WERI-Rb-1 (cell line): ENCODE data around the gene PSTPIP2.
"Not testable (repeated sequence)": the region's sequence is repeated elsewhere in the genome, so short reads cannot be mapped to it uniquely, and the experiment has no call there.

Experiments used
- DNase-seq: peaks from one replicate; pipeline ENCODE4 v3.0.0-alpha.2; 2020
- H3K27ac ChIP-seq: fragments of 250-450 bp; sonication (Bioruptor Pico); 2 replicates; pipeline ENCODE4 v1.5.1; 2020; ENCODE audit warnings: mild to moderate bottlenecking, moderate library complexity
- H3K27me3 ChIP-seq: fragments of 250-450 bp; sonication (Bioruptor Pico); 2 replicates; pipeline ENCODE4 v1.5.1; 2021; ENCODE audit warnings: mild to moderate bottlenecking, low read depth, moderate library complexity; ENCODE audit not compliant: insufficient read depth, severe bottlenecking
- H3K36me3 ChIP-seq: fragments of 250-450 bp; sonication (Bioruptor Pico); 2 replicates; pipeline ENCODE4 v1.5.1; 2020; ENCODE audit warnings: mild to moderate bottlenecking, moderate library complexity
- H3K4me3 ChIP-seq: 2 replicates; pipeline ENCODE4 v1.5.1; 2011; ENCODE audit warnings: low read depth, mild to moderate bottlenecking, control low read depth, low read length
- H3K9me3 ChIP-seq: fragments of 250-450 bp; sonication (Bioruptor Pico); 2 replicates; pipeline ENCODE4 v1.5.1; 2021; ENCODE audit warnings: mild to moderate bottlenecking, moderate library complexity; ENCODE audit not compliant: severe bottlenecking
- TF ChIP-seq, protein P1 (sequence below): IDR thresholded peaks from 2 replicates; pipeline ENCODE4 v1.5.1; 2011; ENCODE audit warnings: low read depth, mild to moderate bottlenecking, control low read depth, inconsistent platforms, low read length

The PSTPIP2 gene

DNA sequence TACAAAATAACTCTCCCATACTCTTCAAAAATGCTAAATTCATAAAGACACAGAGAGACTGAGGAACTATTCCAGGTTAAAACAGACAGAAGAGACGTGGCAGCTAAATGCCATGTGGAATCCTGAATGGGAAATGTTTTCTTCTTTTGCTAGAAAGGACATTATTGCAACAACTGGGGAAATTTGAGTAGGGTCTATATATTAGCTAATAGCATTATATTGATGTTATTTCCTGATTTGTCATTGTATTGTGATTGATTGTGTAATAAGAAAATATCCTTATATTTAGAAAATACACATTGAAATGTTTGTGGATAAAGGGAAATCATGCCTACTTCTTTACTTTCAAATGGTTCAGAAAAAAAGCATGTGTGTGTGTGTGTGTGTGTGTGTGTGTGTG is 23.4 kb downstream of the PSTPIP2 start:
- H3K27me3 ChIP-seq = no peaks in the 10 kb centered on the region
- TF ChIP-seq, protein P1, sequence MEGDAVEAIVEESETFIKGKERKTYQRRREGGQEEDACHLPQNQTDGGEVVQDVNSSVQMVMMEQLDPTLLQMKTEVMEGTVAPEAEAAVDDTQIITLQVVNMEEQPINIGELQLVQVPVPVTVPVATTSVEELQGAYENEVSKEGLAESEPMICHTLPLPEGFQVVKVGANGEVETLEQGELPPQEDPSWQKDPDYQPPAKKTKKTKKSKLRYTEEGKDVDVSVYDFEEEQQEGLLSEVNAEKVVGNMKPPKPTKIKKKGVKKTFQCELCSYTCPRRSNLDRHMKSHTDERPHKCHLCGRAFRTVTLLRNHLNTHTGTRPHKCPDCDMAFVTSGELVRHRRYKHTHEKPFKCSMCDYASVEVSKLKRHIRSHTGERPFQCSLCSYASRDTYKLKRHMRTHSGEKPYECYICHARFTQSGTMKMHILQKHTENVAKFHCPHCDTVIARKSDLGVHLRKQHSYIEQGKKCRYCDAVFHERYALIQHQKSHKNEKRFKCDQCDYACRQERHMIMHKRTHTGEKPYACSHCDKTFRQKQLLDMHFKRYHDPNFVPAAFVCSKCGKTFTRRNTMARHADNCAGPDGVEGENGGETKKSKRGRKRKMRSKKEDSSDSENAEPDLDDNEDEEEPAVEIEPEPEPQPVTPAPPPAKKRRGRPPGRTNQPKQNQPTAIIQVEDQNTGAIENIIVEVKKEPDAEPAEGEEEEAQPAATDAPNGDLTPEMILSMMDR = no peak
- DNase-seq = no peak
- H3K27ac ChIP-seq = no peak overlapping the region
- no peaks in the 10 kb centered on the region for H3K36me3 ChIP-seq
- H3K4me3 ChIP-seq = no peak overlapping the region
- peaks cover 4% of the 10 kb centered on the region for H3K9me3 ChIP-seq

DNA sequence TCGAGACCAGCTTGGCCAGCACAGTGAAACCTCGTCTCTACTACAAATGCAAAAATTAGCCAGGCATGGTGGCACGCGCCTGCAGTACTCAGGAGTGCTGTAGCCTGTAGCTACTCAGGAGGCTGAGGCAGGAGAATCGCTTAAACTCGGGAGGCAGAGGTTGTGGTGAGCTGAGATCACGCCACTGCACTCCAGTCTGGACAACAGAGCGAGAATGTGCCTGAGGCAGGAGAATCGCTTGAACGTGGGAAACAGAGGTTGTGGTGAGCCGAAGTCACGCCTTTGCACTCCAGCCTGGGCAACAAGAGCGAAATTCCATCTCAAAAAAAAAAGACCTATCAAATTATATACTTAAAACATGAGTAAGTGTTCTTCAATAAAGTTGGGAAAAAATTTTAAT is 24.7 kb downstream of the PSTPIP2 start:
- H3K27ac ChIP-seq, H3K36me3 ChIP-seq, H3K27me3 ChIP-seq, H3K9me3 ChIP-seq, H3K4me3 ChIP-seq, DNase-seq: not testable (repeated sequence)

DNA sequence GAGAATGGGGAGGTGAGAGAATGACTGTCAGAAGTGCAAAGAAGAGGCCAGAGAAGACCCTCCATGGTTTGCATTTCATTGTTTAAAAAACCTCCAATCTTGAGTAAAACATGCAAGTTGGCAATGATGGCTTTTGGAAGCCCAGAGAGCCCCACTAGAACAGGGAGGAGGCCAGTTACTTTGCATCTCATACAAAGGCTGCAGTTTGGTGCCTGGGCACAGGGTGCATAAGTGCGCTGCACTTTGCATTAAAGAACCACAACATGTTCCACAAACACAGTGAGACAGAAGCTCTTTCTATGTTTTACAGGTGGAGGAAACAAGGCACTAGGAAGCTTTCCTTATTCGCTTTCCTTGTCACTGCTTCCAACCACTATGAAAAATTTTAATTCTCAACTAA is 25.4 kb downstream of the PSTPIP2 start:
- no peak for DNase-seq
- H3K9me3 ChIP-seq = peaks cover 4% of the 10 kb centered on the region
- no peaks in the 10 kb centered on the region for H3K27me3 ChIP-seq
- no peak overlapping the region for H3K27ac ChIP-seq
- TF ChIP-seq, protein P1 = no peak
- no peak overlapping the region for H3K4me3 ChIP-seq
- H3K36me3 ChIP-seq = no peaks in the 10 kb centered on the region

DNA sequence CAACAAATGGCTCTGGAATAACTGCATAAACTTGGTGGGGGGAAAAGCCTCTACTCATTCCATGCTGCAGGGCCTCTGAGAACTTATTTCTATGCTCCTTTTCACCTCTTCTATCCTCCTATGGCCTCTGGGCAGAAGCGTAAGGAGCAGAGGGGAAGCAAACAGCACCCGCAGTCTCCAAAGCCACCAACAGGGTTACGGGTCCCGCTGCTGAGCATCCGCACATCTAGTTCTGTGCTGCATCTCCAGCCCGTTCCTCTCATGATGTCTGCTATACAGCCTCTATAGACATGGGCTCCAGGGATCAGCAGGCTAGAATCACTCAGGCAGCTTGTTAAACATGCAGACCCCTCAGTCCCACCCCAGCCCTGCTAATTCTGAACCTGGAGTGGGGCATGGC is 25.9 kb downstream of the PSTPIP2 start:
- DNase-seq = no peak

DNA sequence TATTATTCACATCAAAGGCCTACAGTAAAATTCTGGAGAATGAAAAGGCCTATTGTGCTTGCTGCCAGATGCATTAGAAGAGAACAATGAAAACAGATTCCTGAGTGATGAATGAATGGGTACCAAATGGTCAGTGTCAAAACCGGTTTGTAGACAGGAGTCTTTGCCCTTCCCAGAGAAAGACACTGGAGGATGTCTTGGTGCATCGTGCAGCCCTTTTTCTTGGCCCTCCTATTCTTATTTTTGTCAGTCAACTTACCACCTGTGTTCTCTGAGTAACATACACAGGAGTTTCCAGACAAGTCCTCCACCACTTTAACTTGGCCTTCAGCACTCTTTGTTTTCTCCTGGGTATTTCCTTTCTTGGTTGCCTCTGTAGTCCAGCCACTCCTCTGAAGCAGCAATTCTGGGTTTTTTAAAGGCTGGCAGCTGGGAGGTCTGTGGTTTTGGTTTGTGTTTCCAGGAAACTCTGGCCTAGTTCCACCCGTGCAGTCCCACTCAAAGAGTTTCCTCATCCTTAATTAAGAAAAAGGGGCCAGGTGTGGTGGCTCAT is 29.4 kb downstream of the PSTPIP2 start:
- no peak overlapping the region for H3K27ac ChIP-seq
- no peaks in the 10 kb centered on the region for H3K27me3 ChIP-seq
- TF ChIP-seq, protein P1 = no peak
- DNase-seq = no peak
- H3K9me3 ChIP-seq = peaks cover 4% of the 10 kb centered on the region
- no peaks in the 10 kb centered on the region for H3K36me3 ChIP-seq
- no peak overlapping the region for H3K4me3 ChIP-seq

More for the DNA sequence above, 25.9 kb downstream of the PSTPIP2 start:
- H3K27ac ChIP-seq = no peak overlapping the region
- no peak overlapping the region for H3K4me3 ChIP-seq
- H3K27me3 ChIP-seq = no peaks in the 10 kb centered on the region
- H3K36me3 ChIP-seq = no peaks in the 10 kb centered on the region
- peaks cover 4% of the 10 kb centered on the region for H3K9me3 ChIP-seq
- TF ChIP-seq, protein P1 = 0 out of 2 replicates have a peak, but pooled peaks have one; percentile 5

DNA sequence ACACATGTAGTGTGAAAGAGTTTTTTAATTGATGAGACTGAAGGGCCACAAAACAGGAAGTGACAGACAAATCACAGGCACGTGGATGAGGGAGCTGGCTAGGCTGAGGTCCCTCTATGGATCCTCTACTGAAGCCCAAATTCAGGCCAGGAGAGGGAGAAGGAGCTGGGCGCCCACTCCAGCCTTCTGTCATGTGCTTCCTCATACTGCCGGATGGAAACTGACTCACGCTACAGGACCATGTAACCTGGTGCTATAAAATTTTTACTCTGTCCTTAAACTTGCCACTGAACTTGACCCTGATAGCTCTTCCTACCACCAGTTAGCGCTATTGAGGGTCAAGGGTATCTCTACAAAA is 31.3 kb downstream of the PSTPIP2 start:
- Histone ChIP-seq H3K27me3 (no peaks in the 10 kb centered on the region), H3K9me3 (peaks cover 4% of the 10 kb centered on the region), H3K4me3 (no peak overlapping the region), H3K27ac (no peak overlapping the region), H3K36me3 (no peaks in the 10 kb centered on the region)
- TF ChIP-seq, protein P1 = no peak
- no peak for DNase-seq
